ENCODE measurements around the gene BNIP1.

- TF ChIP-seq CTCF (conservative IDR thresholded peaks at IDR 0.05 in 1 of 2, IDR thresholded peaks at IDR 0.05 in 1 of 2; ENCODE audit: low read depth in 1 of 2, low read length in 2 of 2) (no peak), EZH2 (IDR thresholded peaks at IDR 0.05; ENCODE audit: low read length, missing control alignments) (no peak)
Measured at GRCh38 chr5:173187054-173187743, 42.9 kb downstream of the BNIP1 start.

Measured in fibroblast of lung (primary cell).